K562 (cell line): ENCODE results near the gene EHD2. TPM values are rescaled to one million over a fixed set of nuclear protein-coding genes. Genes with fewer than 3 reads are reported as not detected.

ENCODE experiments used
- ATAC-seq: fragments of 200-7000 bp; cut with Tn5 transposase; 3 replicates; pipeline ENCODE4 v1.9.1; 2020; ENCODE audit warnings: moderate library complexity
- BruUV-seq: library from RNA; stranded (reverse); fragments of 400-500 nt; replicated peaks from 2 replicates; lab custom pipeline; 2021; lab: Mats Ljungman, UMichigan
- CTCF ChIA-PET: fragments of 300-600 bp; formaldehyde crosslinking; extraction: SDS; loops from one replicate; lab custom pipeline; 2021; ENCODE audit warnings: low intra/inter-chr PET ratio; lab: Yijun Ruan, JAX
- POLR2A ChIA-PET: fragments of 300-600, 350-650 bp; sonication (Branson Sonifier 250); formaldehyde crosslinking; extraction: SDS; loops from one replicate; lab custom pipeline; 2021; ENCODE audit warnings: antibody characterized with exemption, inconsistent platforms; lab: Yijun Ruan, JAX
- DNase-seq, 4 experiments: peaks; one replicate each; pipeline versions ENCODE4 v3.0.0 to v3.0.0-alpha.2; 2011 to 2018; ENCODE audit warnings: low spot score in 3 of 4, mixed read lengths in 3 of 4; ENCODE audit errors: extremely low read depth in 1 of 4
- FAIRE-seq: peaks from 2 replicates; lab custom pipeline; 2011; peaks lifted over from hg19 to GRCh38; lab: Jason Lieb, UNC
- H2AFZ ChIP-seq: 2 replicates; pipeline ENCODE4 v1.6.0; 2011; ENCODE audit warnings: low read depth, low read length, control low read depth, inconsistent platforms
- H3K27ac ChIP-seq: fragments of 200-600 bp; 3 replicates; pipeline ENCODE4 v1.8.0; 2011; ENCODE audit warnings: low read depth, mild to moderate bottlenecking, control low read depth, inconsistent platforms, low read length, moderate library complexity, mixed read lengths; ENCODE audit errors: extremely low read depth
- H3K27me3 ChIP-seq, 2 experiments: fragments of 300-600 bp in 1 of 2; 2 replicates in 1 of 2; 3 replicates in 1 of 2; pipeline versions ENCODE4 v1.6.0 to v1.8.0; 2011; ENCODE audit warnings: inconsistent platforms in 2 of 2, low read length in 2 of 2, mild to moderate bottlenecking in 1 of 2, mixed read lengths in 1 of 2, moderate library complexity in 1 of 2; ENCODE audit not compliant: control insufficient read depth in 2 of 2, insufficient read depth in 2 of 2
- H3K36me3 ChIP-seq: fragments of 300-600 bp; 3 replicates; pipeline ENCODE4 v1.8.0; 2011; ENCODE audit warnings: mild to moderate bottlenecking, low read length, inconsistent platforms; ENCODE audit not compliant: control insufficient read depth, insufficient read depth
- H3K4me1 ChIP-seq, 2 experiments: fragments of 200-600 bp in 1 of 2; replicated peaks in 1 of 2; 2 replicates in 1 of 2; 3 replicates in 1 of 2; pipeline versions ENCODE4 v1.5.1 to v1.8.0; 2011; ENCODE audit warnings: inconsistent platforms in 2 of 2, low read length in 2 of 2, mild to moderate bottlenecking in 1 of 2, mixed read lengths in 1 of 2, moderate library complexity in 1 of 2; ENCODE audit not compliant: control insufficient read depth in 2 of 2, insufficient read depth in 2 of 2
- H3K4me2 ChIP-seq: 2 replicates; pipeline ENCODE4 v1.6.1; 2011; ENCODE audit warnings: low read length, control low read depth, inconsistent platforms, mixed read lengths; ENCODE audit not compliant: insufficient read depth
- H3K4me3 ChIP-seq: fragments of 200-600 bp; sonication (generic), shearing (Covaris generic); 2 replicates; pipeline ENCODE4 v1.5.1; 2016; ENCODE audit warnings: control low read depth, inconsistent platforms
- H3K79me2 ChIP-seq: fragments of 200-600 bp; 3 replicates; pipeline ENCODE4 v1.8.0; 2011; ENCODE audit warnings: low read length, inconsistent platforms; ENCODE audit not compliant: control insufficient read depth, insufficient read depth
- H3K9ac ChIP-seq, 2 experiments: 2 replicates each; pipeline versions ENCODE4 v1.6.0 to v1.6.1; 2011; ENCODE audit warnings: low read depth in 2 of 2, low read length in 2 of 2, control low read depth in 1 of 2, inconsistent platforms in 1 of 2, mild to moderate bottlenecking in 1 of 2, mixed read lengths in 1 of 2; ENCODE audit not compliant: insufficient read depth in 1 of 2
- H3K9me1 ChIP-seq: one replicate; pipeline ENCODE4 v1.6.0; 2011; ENCODE audit warnings: inconsistent platforms, mild to moderate bottlenecking, low read length, moderate library complexity; ENCODE audit not compliant: control insufficient read depth, insufficient read depth
- H3K9me3 ChIP-seq: replicated peaks from 2 replicates; pipeline ENCODE4 v1.5.1; 2011; ENCODE audit warnings: low read depth, low read length, inconsistent platforms; ENCODE audit not compliant: control insufficient read depth, insufficient read depth
- H4K20me1 ChIP-seq: replicated peaks from 2 replicates; pipeline ENCODE4 v1.6.1; 2011; ENCODE audit warnings: low read length, inconsistent platforms, mixed read lengths; ENCODE audit not compliant: control insufficient read depth, insufficient read depth
- ADNP ChIP-seq: fragments of 200-800 bp; sonication (Bioruptor generic); IDR thresholded peaks from 2 replicates; pipeline ENCODE4 v1.6.1; 2016; ENCODE audit warnings: missing genetic modification characterization, missing compliant biosample characterization
- BRCA1 ChIP-seq, 2 experiments: fragments of 450-650 bp in 1 of 2; sonication (generic) in 1 of 2; formaldehyde crosslinking in 1 of 2; IDR thresholded peaks; 2 replicates each; pipeline versions ENCODE4 v1.5.0 to v1.6.1; 2017 to 2020; ENCODE audit warnings: mild to moderate bottlenecking in 1 of 2, missing genetic modification reagents in 1 of 2
- KAT2B ChIP-seq: IDR thresholded peaks from one replicate; pipeline ENCODE4 v1.6.1; 2012; ENCODE audit warnings: low read depth, mild to moderate bottlenecking, control low read depth, inconsistent platforms, low read length, moderate library complexity
- KDM4B ChIP-seq, 2 experiments: fragments of 450-650 bp in 1 of 2; sonication (generic) in 1 of 2; IDR thresholded peaks; 2 replicates each; pipeline ENCODE4 v1.6.1; 2016 to 2017; ENCODE audit warnings: borderline replicate concordance in 2 of 2, antibody characterized with exemption in 1 of 2, low read depth in 1 of 2, mild to moderate bottlenecking in 1 of 2
- MAFK ChIP-seq: IDR thresholded peaks from 2 replicates; pipeline ENCODE4 v1.6.1; 2011; ENCODE audit warnings: low read length, improper control_type of control experiment
- MITF ChIP-seq: IDR thresholded peaks from 2 replicates; pipeline ENCODE4 v1.6.1; 2014; ENCODE audit warnings: antibody characterized with exemption
- POLR2B ChIP-seq: fragments of 450-650 bp; IDR thresholded peaks from 2 replicates; pipeline ENCODE4 v1.6.1; 2018; ENCODE audit warnings: low read depth; ENCODE audit not compliant: partially characterized antibody
- TGIF2 ChIP-seq: sonication (generic); formaldehyde crosslinking; IDR thresholded peaks from 2 replicates; pipeline ENCODE4 v1.8.1; 2022; ENCODE audit warnings: mild to moderate bottlenecking, missing genetic modification reagents, moderate library complexity
- THAP7 ChIP-seq: fragments of 250-450 bp; sonication (Bioruptor Pico); IDR thresholded peaks from 2 replicates; pipeline ENCODE4 v1.5.0; 2021
- ZNF121 ChIP-seq: sonication (generic); formaldehyde crosslinking; conservative IDR thresholded peaks from 2 replicates; pipeline ENCODE4 v1.8.0; 2022; ENCODE audit warnings: missing genetic modification reagents
- ZNF583 ChIP-seq: fragments of 250-450 bp; sonication (Bioruptor Pico); IDR thresholded peaks from 2 replicates; pipeline ENCODE4 v1.4.0; 2020
- ZNF644 ChIP-seq: fragments of 200-800 bp; sonication (Bioruptor generic); IDR thresholded peaks from 2 replicates; pipeline ENCODE4 v1.6.1; 2016; ENCODE audit warnings: low read depth, missing genetic modification characterization, missing compliant biosample characterization
- ZNF655 ChIP-seq: fragments of 250-450 bp; sonication (Bioruptor Pico); IDR thresholded peaks from 2 replicates; pipeline ENCODE4 v1.5.0; 2021
- WGBS: fragments of 100-300 bp; shearing (Covaris generic); methylation state at CpG from one replicate; pipeline ENCODE4 v1.1.6; 2016; ENCODE audit warnings: low coverage, mixed read lengths; ENCODE audit not compliant: insufficient coverage; ENCODE audit errors: missing lambda C conversion rate; 5-methylcytosine and 5-hydroxymethylcytosine counted together
- in situ Hi-C: fragments of 300-500 bp; cut with MboI; formaldehyde crosslinking; loops from 4 replicates; pipeline ENCODE4 v1.15.0; 2018; ENCODE audit warnings: inconsistent platforms, mixed read lengths
- intact Hi-C: fragments of 100-400 bp; cut with micrococcal nuclease; formaldehyde crosslinking; loops from 2 replicates; pipeline ENCODE4 v1.14.2; 2022
- polyA plus RNA-seq, 8 experiments: library from polyadenylated mRNA; depleted of rRNA in 4 of 8; stranded (reverse) in 5 of 8; unstranded in 3 of 8; fragments of >200 nt; fragmentation: Nextera tagmentation in 2 of 8; fragmentation: Illumina TruSeq in 1 of 8; extraction: Ambion mirVana in 2 of 8; extraction: Trizol in 1 of 8; gene quantifications; 2 replicates each; pipeline versions ENCODE4 v1.2.1 to v1.2.3, GENCODE V29; 2011 to 2014; ENCODE audit warnings: inconsistent platforms in 1 of 8, missing spikeins in 1 of 8
- total RNA-seq, 7 experiments: library from RNA; depleted of rRNA in 6 of 7; stranded (reverse); fragments of >200 nt in 6 of 7; fragmentation: Illumina TruSeq in 2 of 7; extraction: Trizol in 2 of 7; gene quantifications; 2 replicates each; pipeline versions ENCODE4 v1.2.1 to v1.2.3, GENCODE V29; 2011 to 2021; ENCODE audit warnings: low replicate concordance in 1 of 7

EHD2 gene
- total and polyA plus RNA-seq, 9 of the 15 experiments (the other 6 are each of a cell fraction or from before 2014, with no cell fraction given): 1.7 to 32.2 (median 3.0) TPM

- ATAC-seq (no peak), DNase-seq (no peak), FAIRE-seq (no peak)
- no peaks in the 10 kb centered on the region for H3K9me1 ChIP-seq
- no peaks in the 10 kb centered on the region for H3K27me3 ChIP-seq
- ChIA-PET POLR2A (interaction anchor here (0.6 kb wide), 1 partner anchor 14 kb away, joined by 3 read pairs; no protein-coding TSS in a partner anchor), CTCF (no interaction called here)
- peaks cover 3% of the 10 kb centered on the region for H4K20me1 ChIP-seq
- WGBS: 37% methylated on average over 5 of the region's 5 CpGs
- no peaks in the 10 kb centered on the region for H3K9me3 ChIP-seq
- in situ Hi-C loops (no loop called here), intact Hi-C loops (no loop called here)
- H3K9ac ChIP-seq: no peak overlapping the region
- no TSS peak for BruUV-seq
- H3K79me2 ChIP-seq: no peaks in the 10 kb centered on the region
- H2AFZ ChIP-seq: no peak overlapping the region
- peaks cover 0 to 27% of the 10 kb centered on the region in 2 experiments; a peak in 2 of 5 replicates for H3K4me1 ChIP-seq
- TF ChIP-seq POLR2B (peak; percentile 25), ZNF655 (CRISPR knock-in tag) (no peak)
- H3K4me3 ChIP-seq: no peak overlapping the region
- peaks cover 28% of the 10 kb centered on the region; the same call in 2 of the 3 replicates for H3K36me3 ChIP-seq
- H3K27ac ChIP-seq: no peak overlapping the region
- H3K4me2 ChIP-seq: no peak overlapping the region
These were observed 48.3 kb downstream of the EHD2 start for GRCh38 chr19:47761566-47761965.

GRCh38 chr19:47762151-47762550, 48.9 kb downstream of the EHD2 start:
- Histone ChIP-seq H2AFZ (no peak overlapping the region), H3K4me2 (no peak overlapping the region), H3K9me3 (no peaks in the 10 kb centered on the region), H4K20me1 (peaks cover 3% of the 10 kb centered on the region), H3K79me2 (no peaks in the 10 kb centered on the region), H3K27ac (no peak overlapping the region), H3K4me1 (peaks cover 0 to 21% of the 10 kb centered on the region in 2 experiments; a peak in 2 of 5 replicates), H3K27me3 (no peaks in the 10 kb centered on the region), H3K4me3 (no peak overlapping the region), H3K9ac (no peak overlapping the region), H3K36me3 (peaks cover 22% of the 10 kb centered on the region; the same call in 2 of the 3 replicates), H3K9me1 (no peaks in the 10 kb centered on the region)
- POLR2A ChIA-PET: interaction anchor here (0.7 to 1.4 kb wide), 2 partner anchors 16 to 106 kb away, joined by 3 to 5 read pairs; partner anchors contain the start of gene SELENOW
- intact Hi-C loops: no loop called here
- no TSS peak for BruUV-seq
- in situ Hi-C loops: no loop called here
- 47% methylated on average over 2 of the region's 3 CpGs for WGBS
- FAIRE-seq (no peak), ATAC-seq (no peak), DNase-seq (no peak)
- CTCF ChIA-PET: no interaction called here
- TF ChIP-seq KAT2B (no peak), ZNF583 (no peak), KDM4B (IDR thresholded peaks at IDR 0.05; ENCODE audit: borderline replicate concordance in 2 of 2, low read depth in 1 of 2) (no peak), ADNP (tag) (0 out of 2 replicates have a peak, but pooled peaks have one; percentile 2), ZNF644 (tag) (no peak), MAFK (no peak), MITF (no peak), ZNF121 (CRISPR knock-in tag) (peak; percentile 93), TGIF2 (no peak), THAP7 (CRISPR knock-in tag) (no peak), BRCA1 (IDR thresholded peaks at IDR 0.05) (no peak), BRCA1 (CRISPR knock-in tag; IDR thresholded peaks at IDR 0.05) (no peak)
